Loucy (cell line): ENCODE measurements around the gene SAG.

Experiments
- CTCF ChIP-seq: fragments of 200-600 bp; sonication (generic); conservative IDR thresholded peaks from 2 replicates; pipeline ENCODE4 v1.5.1; 2014; ENCODE audit warnings: mild to moderate bottlenecking, antibody characterized with exemption, low read length
- EZH2phosphoT487 ChIP-seq: fragments of 200-600 bp; IDR thresholded peaks from 2 replicates; pipeline ENCODE4 v1.6.1; 2018; ENCODE audit warnings: antibody characterized with exemption, mild to moderate bottlenecking, moderate library complexity, borderline replicate concordance

GRCh38 chr2:233356546-233357308 lies 49.1 kb downstream of the SAG start:
- TF ChIP-seq CTCF = no peak
- TF ChIP-seq EZH2phosphoT487 = no peak
